ENCODE data around the gene MAD1L1. TPM values are rescaled to one million over a fixed set of nuclear protein-coding genes. Genes with fewer than 3 reads are reported as not detected.

MAD1L1 gene
- total and polyA plus RNA-seq, 2 of the 8 experiments (the other 6 are each of a cell fraction or from before 2014, with no cell fraction given) = 40.4 to 44.6 TPM

DNA sequence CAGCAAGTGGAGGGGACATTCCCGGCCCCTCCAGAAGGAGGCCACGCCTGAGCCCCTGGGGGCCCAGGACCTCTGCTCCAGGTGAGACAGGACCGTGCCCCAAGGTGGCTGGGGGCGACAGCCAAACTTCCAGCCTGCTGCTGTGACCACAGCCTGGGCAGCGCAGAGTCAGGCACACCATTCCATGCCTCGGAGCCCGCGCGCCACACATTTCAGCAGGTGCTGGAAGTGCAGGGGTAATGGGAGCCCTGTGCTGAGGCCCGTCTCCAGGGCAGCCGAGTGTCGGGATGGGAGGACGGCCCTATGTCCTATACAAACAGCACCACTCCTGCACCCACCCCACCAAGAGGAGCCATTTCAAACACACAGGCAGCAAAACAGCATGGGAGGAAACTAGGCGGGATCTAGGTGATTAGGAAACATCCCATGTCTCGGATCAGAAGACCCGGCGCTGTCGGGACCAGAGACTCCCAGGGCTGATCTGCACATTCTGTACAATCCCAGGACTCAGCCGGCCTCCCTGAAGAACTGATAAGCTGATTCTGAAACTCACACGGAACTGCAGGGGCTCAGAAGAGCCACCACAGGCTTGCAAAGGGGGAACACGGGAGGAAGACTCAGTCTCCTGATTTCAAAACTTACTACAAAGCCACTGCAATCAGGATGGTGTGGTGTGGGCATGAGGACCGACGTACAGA lies 290.4 kb downstream of the MAD1L1 start:
- ChIA-PET CTCF (ENCODE audit: partially characterized antibody) (interaction anchor here (0.9 to 2.1 kb wide), 2 partner anchors 104 to 168 kb away, joined by 3 to 5 read pairs; no protein-coding TSS in a partner anchor), POLR2A (ENCODE audit: partially characterized antibody) (interaction anchor here (0.6 kb wide), 1 partner anchor 461 kb away, joined by 3 read pairs; no protein-coding TSS in a partner anchor)
- H3K4me2 ChIP-seq (ENCODE audit: insufficient read depth in 1 of 2, low read depth in 2 of 2, low read length in 2 of 2) = peak overlapping the region in 1 of 2 experiments; percentile 15; a peak in 1 of 4 replicates
- H3K18ac ChIP-seq (ENCODE audit: extremely low read depth, low read length) = no peak overlapping the region; the same call in 1 of the 2 replicates
- H3K9me3 ChIP-seq (ENCODE audit: insufficient read depth in 2 of 2, low read depth in 1 of 2, low read length in 1 of 2) = peaks cover 4 to 21% of the 10 kb centered on the region in 2 experiments; a peak in 3 of 4 replicates
- H3K4me1 ChIP-seq (replicated peaks in 1 of 4; ENCODE audit: control insufficient read depth in 3 of 4, insufficient read depth in 4 of 4, low read length in 3 of 4) = peaks cover 0 to 16% (median 8%) of the 10 kb centered on the region in 4 experiments; a peak in 6 of 7 replicates
- no peak overlapping the region for H4K5ac ChIP-seq (ENCODE audit: insufficient read length, low read depth, low read length)
- no peaks in the 10 kb centered on the region for H4K20me1 ChIP-seq (replicated peaks in 1 of 2; ENCODE audit: control insufficient read depth in 1 of 2, insufficient read depth in 2 of 2, low read length in 2 of 2)
- H2AFZ ChIP-seq (ENCODE audit: low read length) = no peak overlapping the region
- DNase-seq (ENCODE audit: low read depth in 1 of 2, low spot score in 2 of 2) (no peak), FAIRE-seq (no peak)
- H2BK20ac ChIP-seq (ENCODE audit: low read length) = no peak overlapping the region
- H3K23ac ChIP-seq (ENCODE audit: insufficient read length) = no peak overlapping the region
- no peak overlapping the region for H2AK5ac ChIP-seq (ENCODE audit: low read depth, low read length)
- peak; percentile 86 for TF ChIP-seq YY1 (IDR thresholded peaks at IDR 0.05; ENCODE audit: low read depth, low read length)
- no peak for TF ChIP-seq CHD1 (IDR thresholded peaks at IDR 0.05; ENCODE audit: low read depth, low read length)
- 84% methylated on average over 22 of the region's 23 CpGs; no CpG with 5 or more reads in 1 of the 2 experiments for WGBS, 2 experiments (ENCODE audit: extremely low coverage in 1 of 2, insufficient coverage in 1 of 2, insufficient read length in 1 of 2, insufficient replicate concordance in 2 of 2, low coverage in 1 of 2, low lambda C conversion rate in 2 of 2, missing lambda C conversion rate in 1 of 2)
- H3K56ac ChIP-seq (replicated peaks; ENCODE audit: insufficient read length, low read depth, low read length) = no peak overlapping the region
- H2BK120ac ChIP-seq (replicated peaks; ENCODE audit: low read depth, low read length) = no peak overlapping the region
- no peak overlapping the region for H4K91ac ChIP-seq (replicated peaks; ENCODE audit: insufficient read length, low read length)
- H4K8ac ChIP-seq (ENCODE audit: extremely low read depth, insufficient read depth, low read length) = no peak overlapping the region
- no peak overlapping the region for H3K14ac ChIP-seq (ENCODE audit: insufficient read length)
- H3K9ac ChIP-seq (replicated peaks in 1 of 4; ENCODE audit: extremely low read depth in 1 of 4, low read depth in 3 of 4, low read length in 3 of 4) = no peak overlapping the region; a peak in 1 of 7 replicates
- no peaks in the 10 kb centered on the region for H3K23me2 ChIP-seq (ENCODE audit: low read depth, low read length)
- no peak overlapping the region for H2BK15ac ChIP-seq (ENCODE audit: low read length)
- peaks cover 0 to 2% of the 10 kb centered on the region in 2 experiments; a peak in 1 of 4 replicates for H3K79me2 ChIP-seq (ENCODE audit: control insufficient read depth in 1 of 2, insufficient read depth in 2 of 2, low read length in 2 of 2)
- 0 out of 2 replicates have a peak overlapping the region, but pooled peaks have one; percentile 17 for H3K27ac ChIP-seq (ENCODE audit: low read depth, low read length)
- H3K79me1 ChIP-seq (ENCODE audit: low read depth, low read length) = no peaks in the 10 kb centered on the region
- H2BK12ac ChIP-seq (ENCODE audit: low read depth, low read length) = 0 out of 2 replicates have a peak overlapping the region, but pooled peaks have one; percentile 17
- H3K36me3 ChIP-seq (ENCODE audit: control insufficient read depth in 2 of 4, insufficient read depth in 4 of 4, low read length in 3 of 4) = no peaks in the 10 kb centered on the region; a peak in 1 of 8 replicates
- H3K4me3 ChIP-seq (ENCODE audit: extremely low read depth in 1 of 4, insufficient read depth in 2 of 4, low read depth in 3 of 4, low read length in 4 of 4) = no peak overlapping the region
- no peak overlapping the region; the same call in 1 of the 2 replicates for H2BK5ac ChIP-seq (ENCODE audit: low read depth, low read length)
- H3K27me3 ChIP-seq (replicated peaks in 1 of 4; ENCODE audit: control insufficient read depth in 3 of 4, extremely low read depth in 1 of 4, insufficient read depth in 3 of 4, low read length in 3 of 4) = no peaks in the 10 kb centered on the region
- no peak overlapping the region for H3K4ac ChIP-seq (replicated peaks; ENCODE audit: insufficient read length, low read depth, low read length)
